Measurements from ENCODE around the gene OR2G6.
"Not testable (repeated sequence)": the region's sequence is repeated elsewhere in the genome, so short reads cannot be mapped to it uniquely, and the experiment has no call there.

GRCh38 chr1:248472111-248472510 is 35.8 kb upstream of the OR2G6 start:
- TF ChIP-seq CTCF (conservative IDR thresholded peaks at IDR 0.05; ENCODE audit: low read length); EZH2phosphoT487 (IDR thresholded peaks at IDR 0.05; ENCODE audit: borderline replicate concordance): not testable (repeated sequence)
